NB4 (cell line): ENCODE data around the gene MUL1.
A peak's percentile ranks its signal among the peaks of the same experiment; 100 is the strongest.

Experiments
- DNase-seq: peaks from one replicate; pipeline ENCODE4 v3.0.0; 2010; ENCODE audit warnings: low read depth
- H3K4me3 ChIP-seq: one replicate; pipeline ENCODE4 v1.5.1; 2011; ENCODE audit warnings: mild to moderate bottlenecking, low read depth, low read length, moderate library complexity
- MAX ChIP-seq: IDR thresholded peaks from 2 replicates; pipeline ENCODE4 v1.6.1; 2011; ENCODE audit warnings: low read depth, low read length
- MYC ChIP-seq: IDR thresholded peaks from 2 replicates; pipeline ENCODE4 v1.6.1; 2011; ENCODE audit warnings: low read depth, low read length
- POLR2A ChIP-seq: IDR thresholded peaks from 2 replicates; pipeline ENCODE4 v1.6.1; 2011; ENCODE audit warnings: mild to moderate bottlenecking; ENCODE audit not compliant: insufficient read length; ENCODE audit errors: extremely low read depth
- TF ChIP-seq, protein P1 (sequence below): IDR thresholded peaks from one replicate; pipeline ENCODE4 v1.5.1; 2012; ENCODE audit warnings: low read depth, low read length

The MUL1 gene, protein sequence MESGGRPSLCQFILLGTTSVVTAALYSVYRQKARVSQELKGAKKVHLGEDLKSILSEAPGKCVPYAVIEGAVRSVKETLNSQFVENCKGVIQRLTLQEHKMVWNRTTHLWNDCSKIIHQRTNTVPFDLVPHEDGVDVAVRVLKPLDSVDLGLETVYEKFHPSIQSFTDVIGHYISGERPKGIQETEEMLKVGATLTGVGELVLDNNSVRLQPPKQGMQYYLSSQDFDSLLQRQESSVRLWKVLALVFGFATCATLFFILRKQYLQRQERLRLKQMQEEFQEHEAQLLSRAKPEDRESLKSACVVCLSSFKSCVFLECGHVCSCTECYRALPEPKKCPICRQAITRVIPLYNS

GRCh38 chr1:20507564-20508410 is at the start of gene MUL1:
MUL1 (minus strand) TSS chr1:20508151; CDS start chr1:20508024, 127 bp downstream.
- TF ChIP-seq POLR2A (peak; percentile 59), MYC (no peak; the same call in 1 of the 2 replicates)
- H3K4me3 ChIP-seq = peak within 1 kb of the TSS; percentile 89
- peak; percentile 92 for DNase-seq

GRCh38 chr1:20555758-20556120 is 47.8 kb upstream of the MUL1 start:
- H3K4me3 ChIP-seq = no peak overlapping the region
- DNase-seq = no peak
- no peak for TF ChIP-seq POLR2A
- TF ChIP-seq MAX = no peak
- TF ChIP-seq, protein P1, sequence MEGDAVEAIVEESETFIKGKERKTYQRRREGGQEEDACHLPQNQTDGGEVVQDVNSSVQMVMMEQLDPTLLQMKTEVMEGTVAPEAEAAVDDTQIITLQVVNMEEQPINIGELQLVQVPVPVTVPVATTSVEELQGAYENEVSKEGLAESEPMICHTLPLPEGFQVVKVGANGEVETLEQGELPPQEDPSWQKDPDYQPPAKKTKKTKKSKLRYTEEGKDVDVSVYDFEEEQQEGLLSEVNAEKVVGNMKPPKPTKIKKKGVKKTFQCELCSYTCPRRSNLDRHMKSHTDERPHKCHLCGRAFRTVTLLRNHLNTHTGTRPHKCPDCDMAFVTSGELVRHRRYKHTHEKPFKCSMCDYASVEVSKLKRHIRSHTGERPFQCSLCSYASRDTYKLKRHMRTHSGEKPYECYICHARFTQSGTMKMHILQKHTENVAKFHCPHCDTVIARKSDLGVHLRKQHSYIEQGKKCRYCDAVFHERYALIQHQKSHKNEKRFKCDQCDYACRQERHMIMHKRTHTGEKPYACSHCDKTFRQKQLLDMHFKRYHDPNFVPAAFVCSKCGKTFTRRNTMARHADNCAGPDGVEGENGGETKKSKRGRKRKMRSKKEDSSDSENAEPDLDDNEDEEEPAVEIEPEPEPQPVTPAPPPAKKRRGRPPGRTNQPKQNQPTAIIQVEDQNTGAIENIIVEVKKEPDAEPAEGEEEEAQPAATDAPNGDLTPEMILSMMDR = no peak
- no peak for TF ChIP-seq MYC

GRCh38 chr1:20555025-20555757 is 47.2 kb upstream of the MUL1 start:
- TF ChIP-seq, protein P1 = no peak
- TF ChIP-seq POLR2A = no peak
- TF ChIP-seq MAX = no peak
- no peak for TF ChIP-seq MYC
- no peak for DNase-seq
- no peak overlapping the region for H3K4me3 ChIP-seq

DNA sequence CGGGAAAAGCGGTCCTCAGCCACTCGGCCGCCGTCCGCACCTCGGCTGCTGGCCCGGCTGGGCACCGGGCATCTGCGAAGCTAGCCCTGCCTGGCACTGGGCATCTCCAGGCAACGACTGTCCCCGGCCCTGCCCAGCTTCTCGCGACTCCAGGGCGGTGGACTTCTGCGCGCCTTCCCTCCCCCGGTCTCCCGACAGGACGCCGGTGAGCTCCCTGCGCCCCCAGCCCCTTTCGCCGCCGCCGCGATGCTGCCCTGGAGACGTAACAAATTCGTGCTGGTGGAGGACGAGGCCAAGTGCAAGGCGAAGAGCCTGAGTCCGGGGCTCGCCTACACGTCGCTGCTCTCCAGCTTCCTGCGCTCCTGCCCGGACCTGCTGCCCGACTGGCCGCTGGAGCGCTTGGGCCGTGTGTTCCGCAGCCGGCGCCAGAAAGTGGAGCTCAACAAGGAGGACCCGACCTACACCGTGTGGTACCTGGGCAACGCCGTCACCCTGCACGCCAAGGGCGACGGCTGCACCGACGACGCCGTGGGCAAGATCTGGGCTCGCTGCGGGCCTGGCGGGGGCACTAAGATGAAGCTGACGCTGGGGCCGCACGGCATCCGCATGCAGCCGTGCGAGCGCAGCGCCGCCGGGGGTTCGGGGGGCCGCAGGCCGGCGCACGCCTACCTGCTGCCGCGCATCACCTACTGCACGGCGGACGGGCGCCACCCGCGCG is 44.9 kb upstream of the MUL1 start:
- no peak for TF ChIP-seq POLR2A
- TF ChIP-seq MAX = no peak
- no peak for TF ChIP-seq MYC
- TF ChIP-seq, protein P1 = no peak
- no peak overlapping the region for H3K4me3 ChIP-seq
- DNase-seq = no peak

DNA sequence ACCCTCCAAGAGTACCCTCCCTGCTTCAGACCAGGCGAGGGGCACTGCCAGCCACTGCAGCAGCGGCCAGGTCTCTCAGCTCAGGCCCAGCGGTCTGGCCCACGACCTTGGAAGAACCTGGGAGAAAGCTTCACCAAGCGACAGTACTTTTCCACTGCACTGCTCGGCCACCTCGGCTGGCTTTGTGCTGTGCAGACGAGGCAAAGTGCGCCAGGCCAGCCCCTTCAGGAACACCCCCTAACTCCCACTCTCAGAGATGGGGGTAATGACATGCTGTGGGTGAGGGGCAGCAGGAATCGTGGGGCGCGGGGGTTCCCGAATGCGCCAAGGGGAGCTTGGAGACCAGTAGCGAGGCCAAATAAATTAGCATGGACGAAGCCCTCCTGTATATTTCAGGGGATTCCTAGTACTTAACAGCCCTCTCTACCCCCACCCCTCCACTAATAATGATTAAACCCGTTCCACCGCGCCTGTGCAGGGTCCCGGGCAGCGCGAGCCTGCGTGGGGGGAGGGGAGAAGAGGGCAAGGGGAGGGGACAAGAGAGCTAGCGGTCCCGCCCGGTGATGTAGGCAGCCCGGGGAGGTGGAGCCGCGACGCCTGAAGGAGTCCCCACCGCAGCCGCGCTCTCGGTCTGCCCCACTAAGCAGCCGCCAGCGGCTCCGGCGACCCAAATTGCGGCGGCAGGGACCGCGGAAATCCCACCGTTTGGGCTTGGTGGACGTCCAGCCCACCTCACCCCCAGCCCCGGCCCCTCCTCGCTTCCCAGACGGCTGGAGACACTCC is 44.2 kb upstream of the MUL1 start, which contains the start of gene FAM43B:
TSS of gene FAM43B (plus strand) at position 629 of the 783 bp plus-strand sequence. CDS start 401 bp downstream, outside the sequence.
- no peak within 1 kb of the TSS for H3K4me3 ChIP-seq
- DNase-seq = no peak

More for the DNA sequence above, 44.2 kb upstream of the MUL1 start, which contains the start of gene FAM43B:
- TF ChIP-seq MAX (no peak), MYC (no peak), POLR2A (no peak)
- TF ChIP-seq, protein P1 = no peak
